MM.1S (cell line): ENCODE measurements around the gene FLRT2.

Source experiments
- DNase-seq: peaks from one replicate; pipeline ENCODE4 v3.0.0-alpha.2; 2015
- H2AFZ ChIP-seq: fragments of 300-600 bp; sonication (generic); 2 replicates; pipeline ENCODE4 v1.6.0; 2016; ENCODE audit warnings: antibody characterized with exemption, low read length
- H3F3A ChIP-seq: fragments of 300-600 bp; sonication (generic); 2 replicates; pipeline ENCODE4 v1.6.1; 2016; ENCODE audit warnings: mild to moderate bottlenecking, antibody characterized with exemption, low read length, moderate library complexity, mixed read lengths; ENCODE audit not compliant: insufficient read depth
- H3K27ac ChIP-seq: fragments of 300-600 bp; sonication (generic); 2 replicates; pipeline ENCODE4 v1.5.1; 2016; ENCODE audit warnings: mild to moderate bottlenecking, low read length
- H3K27me3 ChIP-seq: fragments of 300-600 bp; sonication (generic); replicated peaks from 2 replicates; pipeline ENCODE4 v1.6.0; 2016; ENCODE audit warnings: low read length; ENCODE audit not compliant: insufficient read depth
- H3K36me3 ChIP-seq: fragments of 300-600 bp; sonication (generic); replicated peaks from 2 replicates; pipeline ENCODE4 v1.6.1; 2016; ENCODE audit warnings: mild to moderate bottlenecking, low read length, mixed read lengths; ENCODE audit not compliant: insufficient read depth
- H3K4me1 ChIP-seq: fragments of 300-600 bp; sonication (generic); 2 replicates; pipeline ENCODE4 v1.6.1; 2016; ENCODE audit warnings: low read length, mixed read lengths
- H3K4me2 ChIP-seq: fragments of 300-600 bp; sonication (generic); 2 replicates; pipeline ENCODE4 v1.6.0; 2016; ENCODE audit warnings: low read depth, low read length
- H3K4me3 ChIP-seq: fragments of 300-600 bp; sonication (generic); 2 replicates; pipeline ENCODE4 v1.5.1; 2016; ENCODE audit warnings: low read length, mixed read lengths
- H3K79me2 ChIP-seq: fragments of 300-600 bp; sonication (generic); 2 replicates; pipeline ENCODE4 v1.6.1; 2016; ENCODE audit warnings: mixed run types, low read length, mixed read lengths
- H3K9ac ChIP-seq: fragments of 300-600 bp; sonication (generic); 2 replicates; pipeline ENCODE4 v1.6.1; 2016; ENCODE audit warnings: low read length, mixed read lengths
- H3K9me2 ChIP-seq: fragments of 300-600 bp; sonication (generic); replicated peaks from 2 replicates; pipeline ENCODE4 v1.6.1; 2016; ENCODE audit warnings: mild to moderate bottlenecking, low read length, mixed read lengths; ENCODE audit not compliant: insufficient read depth
- H3K9me3 ChIP-seq: fragments of 300-600 bp; sonication (generic); replicated peaks from 2 replicates; pipeline ENCODE4 v1.6.1; 2016; ENCODE audit warnings: mild to moderate bottlenecking, low read length, mixed read lengths; ENCODE audit not compliant: insufficient read depth
- H4K20me1 ChIP-seq: fragments of 300-600 bp; sonication (generic); 2 replicates; pipeline ENCODE4 v1.6.1; 2016; ENCODE audit warnings: mild to moderate bottlenecking, low read length, moderate library complexity, mixed read lengths; ENCODE audit not compliant: insufficient read depth
- CTCF ChIP-seq: fragments of 300-600 bp; sonication (generic); IDR thresholded peaks from 2 replicates; pipeline ENCODE4 v1.5.1; 2016; ENCODE audit warnings: antibody characterized with exemption, low read length, mixed read lengths
- EZH2 ChIP-seq: fragments of 300-600 bp; sonication (generic); optimal IDR thresholded peaks from 2 replicates; pipeline ENCODE3; 2017; ENCODE audit warnings: low read depth, mild to moderate bottlenecking, antibody characterized with exemption, low read length, mixed read lengths
- EZH2phosphoT487 ChIP-seq: fragments of 300-600 bp; sonication (generic); IDR thresholded peaks from 2 replicates; pipeline ENCODE4 v1.6.1; 2018; ENCODE audit warnings: antibody characterized with exemption, low read length

FLRT2 gene

GRCh38 chr14:85564841-85565527 lies 35.0 kb downstream of the FLRT2 start:
- DNase-seq: no peak
- no peaks in the 10 kb centered on the region for H3F3A ChIP-seq
- H4K20me1 ChIP-seq: no peaks in the 10 kb centered on the region
- H2AFZ ChIP-seq: no peak overlapping the region
- no peak overlapping the region for H3K4me3 ChIP-seq
- no peaks in the 10 kb centered on the region for H3K36me3 ChIP-seq
- H3K4me2 ChIP-seq: no peak overlapping the region
- no peak overlapping the region for H3K27ac ChIP-seq
- H3K27me3 ChIP-seq: no peaks in the 10 kb centered on the region
- H3K9me2 ChIP-seq: no peaks in the 10 kb centered on the region
- H3K9ac ChIP-seq: no peak overlapping the region
- H3K79me2 ChIP-seq: no peaks in the 10 kb centered on the region
- TF ChIP-seq EZH2 (no peak), EZH2phosphoT487 (no peak), CTCF (no peak)
- H3K4me1 ChIP-seq: no peaks in the 10 kb centered on the region
- no peaks in the 10 kb centered on the region for H3K9me3 ChIP-seq

GRCh38 chr14:85565862-85566296 lies 35.9 kb downstream of the FLRT2 start:
- Histone ChIP-seq H3K36me3 (no peaks in the 10 kb centered on the region), H2AFZ (no peak overlapping the region), H3F3A (no peaks in the 10 kb centered on the region), H3K9ac (no peak overlapping the region), H3K4me3 (no peak overlapping the region), H3K27me3 (no peaks in the 10 kb centered on the region), H3K79me2 (no peaks in the 10 kb centered on the region), H3K27ac (no peak overlapping the region), H3K9me2 (no peaks in the 10 kb centered on the region), H3K4me2 (no peak overlapping the region), H3K4me1 (no peaks in the 10 kb centered on the region), H3K9me3 (no peaks in the 10 kb centered on the region), H4K20me1 (no peaks in the 10 kb centered on the region)
- TF ChIP-seq EZH2: no peak
- no peak for TF ChIP-seq EZH2phosphoT487
- TF ChIP-seq CTCF: no peak
- DNase-seq: no peak

- H3K4me2 ChIP-seq: no peak overlapping the region
- H3K9me3 ChIP-seq: no peaks in the 10 kb centered on the region
- no peaks in the 10 kb centered on the region for H3K27me3 ChIP-seq
- no peaks in the 10 kb centered on the region for H4K20me1 ChIP-seq
- no peak overlapping the region for H3K9ac ChIP-seq
- no peak overlapping the region for H3K4me3 ChIP-seq
- H3K79me2 ChIP-seq: no peaks in the 10 kb centered on the region
- no peaks in the 10 kb centered on the region for H3K9me2 ChIP-seq
- H3F3A ChIP-seq: no peaks in the 10 kb centered on the region
- no peaks in the 10 kb centered on the region for H3K4me1 ChIP-seq
- no peaks in the 10 kb centered on the region for H3K36me3 ChIP-seq
- no peak overlapping the region for H2AFZ ChIP-seq
- DNase-seq: no peak
- TF ChIP-seq EZH2 (no peak), EZH2phosphoT487 (no peak), CTCF (no peak)
- no peak overlapping the region for H3K27ac ChIP-seq
Observed at GRCh38 chr14:85566603-85567002, 36.7 kb downstream of the FLRT2 start.
